Esophagus muscularis mucosa (tissue), 4 donors: ENCODE results near the gene PEDS1.

Experiments
- CTCF ChIP-seq, 3 experiments: fragments of 200-600 bp in 2 of 3; fragments of 450-650 bp in 1 of 3; sonication (generic) in 2 of 3; IDR thresholded peaks; one replicate each; pipeline ENCODE4 v1.5.1; 2017 to 2019; ENCODE audit warnings: antibody characterized with exemption in 3 of 3, mild to moderate bottlenecking in 2 of 3, moderate library complexity in 1 of 3
- EP300 ChIP-seq: sonication (generic); formaldehyde crosslinking; IDR thresholded peaks from one replicate; pipeline ENCODE4 v1.6.1; 2017; ENCODE audit warnings: antibody characterized with exemption
- POLR2A ChIP-seq: fragments of 450-650 bp; IDR thresholded peaks from one replicate; pipeline ENCODE4 v1.6.1; 2017; ENCODE audit warnings: antibody characterized with exemption, moderate library complexity, mild to moderate bottlenecking, low read depth

DNA sequence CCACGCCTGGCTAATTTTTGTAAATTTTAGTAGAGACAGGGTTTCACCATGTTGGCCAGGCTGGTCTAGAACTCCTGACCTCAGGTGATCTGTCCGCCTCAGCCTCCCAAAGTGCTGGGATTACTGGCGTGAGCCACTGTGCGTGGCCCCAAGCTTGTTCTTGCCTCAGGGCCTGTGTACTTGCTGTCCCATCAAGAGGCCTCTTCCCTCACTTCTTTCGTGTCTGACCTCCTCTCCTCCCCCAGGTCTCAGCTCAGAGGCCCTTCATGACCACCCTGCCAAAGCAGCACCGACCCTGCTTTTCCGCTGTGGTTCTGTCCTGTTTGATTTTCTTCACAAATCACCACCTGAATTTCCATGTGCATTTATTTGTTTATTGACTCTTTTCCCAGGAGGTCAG is 30.1 kb downstream of the PEDS1 start:
- TF ChIP-seq POLR2A (no peak), CTCF (IDR thresholded peaks at IDR 0.05) (no peak), EP300 (no peak)
